Measurements from ENCODE around the gene LNPK.

Gene LNPK

DNA sequence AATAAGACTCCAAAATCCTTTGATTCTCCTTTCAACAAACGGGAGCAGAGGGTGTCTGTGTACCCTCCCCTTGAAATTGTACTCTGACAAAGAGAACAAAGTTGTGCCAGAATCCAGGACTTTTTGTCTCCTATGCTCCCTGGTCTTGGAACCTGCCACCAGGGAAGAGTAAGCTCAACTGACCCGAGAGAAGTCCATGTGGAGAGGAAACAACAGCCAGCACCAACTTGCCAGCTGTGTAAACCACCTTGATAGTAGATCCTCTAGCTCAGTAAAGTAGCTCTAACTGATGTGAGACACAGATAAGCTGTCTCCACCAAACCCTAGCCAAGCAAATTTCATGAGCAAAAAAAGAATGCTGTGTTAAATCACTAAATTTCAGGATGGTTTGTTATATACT lies 46.9 kb downstream of the LNPK start:
- no peak overlapping the region for H3K4me3 ChIP-seq (replicated peaks; ENCODE audit: low read depth, low read length)
- TF ChIP-seq CTCF (IDR thresholded peaks at IDR 0.05; ENCODE audit: low read length, missing control alignments), result no peak
- DNase-seq (ENCODE audit: low read depth), result no peak

DNA sequence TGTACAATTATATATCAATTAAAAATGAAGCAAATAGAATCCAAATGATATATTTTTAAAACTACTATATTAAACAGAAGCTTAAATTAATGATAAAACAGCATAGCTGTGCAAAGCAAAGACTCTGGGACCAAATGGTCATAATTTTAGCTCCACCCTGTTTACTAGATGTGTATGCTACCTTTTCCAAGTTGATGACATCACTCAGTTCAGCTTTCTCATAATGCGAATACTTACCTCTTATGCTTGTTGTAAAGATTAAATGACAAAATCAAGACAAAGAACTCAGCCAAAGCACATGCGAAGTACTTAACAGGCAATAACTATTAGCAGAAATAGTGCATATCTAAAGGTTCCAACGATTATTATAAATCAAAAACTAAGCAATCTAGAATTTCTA lies 51.6 kb downstream of the LNPK start:
- DNase-seq (ENCODE audit: low read depth), result no peak
- TF ChIP-seq CTCF (IDR thresholded peaks at IDR 0.05; ENCODE audit: low read length, missing control alignments), result no peak
- no peak overlapping the region for H3K4me3 ChIP-seq (replicated peaks; ENCODE audit: low read depth, low read length)

GRCh38 chr2:175948191-175948590 lies 53.9 kb downstream of the LNPK start:
- no peak overlapping the region for H3K4me3 ChIP-seq (replicated peaks; ENCODE audit: low read depth, low read length)
- no peak for DNase-seq (ENCODE audit: low read depth)
- TF ChIP-seq CTCF (IDR thresholded peaks at IDR 0.05; ENCODE audit: low read length, missing control alignments), result no peak

GRCh38 chr2:175947073-175947472 lies 55.0 kb downstream of the LNPK start:
- no peak overlapping the region for H3K4me3 ChIP-seq (replicated peaks; ENCODE audit: low read depth, low read length)
- DNase-seq (ENCODE audit: low read depth), result no peak
- no peak for TF ChIP-seq CTCF (IDR thresholded peaks at IDR 0.05; ENCODE audit: low read length, missing control alignments)

DNA sequence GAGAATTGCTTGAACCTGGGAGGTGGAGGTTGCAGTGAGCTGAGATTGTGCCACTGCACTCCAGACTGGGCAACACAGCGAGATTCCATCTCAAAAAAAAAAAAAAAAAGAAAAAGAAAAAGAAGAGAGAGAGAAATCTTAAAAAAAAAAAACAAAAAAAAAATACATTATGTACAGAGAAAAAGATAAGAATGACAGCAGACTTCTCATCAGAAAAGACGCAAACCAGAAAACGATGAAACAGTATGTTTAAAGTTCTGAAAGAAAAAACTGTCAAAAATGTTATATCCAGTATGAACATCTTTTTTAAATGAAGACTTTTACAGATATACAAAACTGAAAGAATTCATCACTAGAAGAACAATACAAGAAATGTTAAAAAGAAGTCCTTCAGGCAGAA lies 60.4 kb downstream of the LNPK start:
- H3K4me3 ChIP-seq (replicated peaks; ENCODE audit: low read depth, low read length), result no peak overlapping the region
- DNase-seq (ENCODE audit: low read depth), result no peak
- TF ChIP-seq CTCF (IDR thresholded peaks at IDR 0.05; ENCODE audit: low read length, missing control alignments), result no peak

GRCh38 chr2:175937216-175937615 lies 64.9 kb downstream of the LNPK start:
- no peak for DNase-seq (ENCODE audit: low read depth)
- TF ChIP-seq CTCF (IDR thresholded peaks at IDR 0.05; ENCODE audit: low read length, missing control alignments), result no peak
- no peak overlapping the region for H3K4me3 ChIP-seq (replicated peaks; ENCODE audit: low read depth, low read length)

- TF ChIP-seq CTCF (IDR thresholded peaks at IDR 0.05; ENCODE audit: low read length, missing control alignments), result no peak
- no peak for DNase-seq (ENCODE audit: low read depth)
- H3K4me3 ChIP-seq (replicated peaks; ENCODE audit: low read depth, low read length), result no peak overlapping the region
Observed at GRCh38 chr2:175935289-175936181, 66.5 kb downstream of the LNPK start.
